ENCODE results near the gene DAPK1.

DNA sequence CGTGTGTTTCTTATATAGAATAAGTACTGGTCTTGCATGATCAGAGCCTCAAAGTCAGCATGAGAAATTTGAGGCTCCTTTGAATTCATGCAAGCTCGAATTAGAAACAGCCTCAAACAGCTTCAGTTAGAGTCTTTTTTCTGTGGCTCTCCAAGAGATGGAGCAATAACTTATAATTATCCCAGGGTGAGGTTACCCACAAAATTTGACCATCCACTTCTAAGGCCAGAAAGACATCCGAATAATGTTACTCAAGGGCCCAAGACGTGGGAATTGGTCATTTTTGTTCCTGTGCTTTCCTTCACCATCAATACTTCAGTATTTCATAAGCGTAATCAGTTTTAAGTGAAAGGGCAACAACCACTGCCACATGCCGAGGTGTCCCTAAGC is 89.7 kb downstream of the DAPK1 start:
- TF ChIP-seq, protein P1, sequence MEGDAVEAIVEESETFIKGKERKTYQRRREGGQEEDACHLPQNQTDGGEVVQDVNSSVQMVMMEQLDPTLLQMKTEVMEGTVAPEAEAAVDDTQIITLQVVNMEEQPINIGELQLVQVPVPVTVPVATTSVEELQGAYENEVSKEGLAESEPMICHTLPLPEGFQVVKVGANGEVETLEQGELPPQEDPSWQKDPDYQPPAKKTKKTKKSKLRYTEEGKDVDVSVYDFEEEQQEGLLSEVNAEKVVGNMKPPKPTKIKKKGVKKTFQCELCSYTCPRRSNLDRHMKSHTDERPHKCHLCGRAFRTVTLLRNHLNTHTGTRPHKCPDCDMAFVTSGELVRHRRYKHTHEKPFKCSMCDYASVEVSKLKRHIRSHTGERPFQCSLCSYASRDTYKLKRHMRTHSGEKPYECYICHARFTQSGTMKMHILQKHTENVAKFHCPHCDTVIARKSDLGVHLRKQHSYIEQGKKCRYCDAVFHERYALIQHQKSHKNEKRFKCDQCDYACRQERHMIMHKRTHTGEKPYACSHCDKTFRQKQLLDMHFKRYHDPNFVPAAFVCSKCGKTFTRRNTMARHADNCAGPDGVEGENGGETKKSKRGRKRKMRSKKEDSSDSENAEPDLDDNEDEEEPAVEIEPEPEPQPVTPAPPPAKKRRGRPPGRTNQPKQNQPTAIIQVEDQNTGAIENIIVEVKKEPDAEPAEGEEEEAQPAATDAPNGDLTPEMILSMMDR (IDR thresholded peaks at IDR 0.05), result no peak
- TF ChIP-seq POLR2A (IDR thresholded peaks at IDR 0.05), result no peak
